Measurements from ENCODE around the gene FRG1. TPM values are rescaled to one million over a fixed set of nuclear protein-coding genes. Genes with fewer than 3 reads are reported as not detected.
A peak's percentile ranks its signal among the peaks of the same experiment; 100 is the strongest.
"Not testable (repeated sequence)": the region's sequence is repeated elsewhere in the genome, so short reads cannot be mapped to it uniquely, and the experiment has no call there.

Gene FRG1
- 10 to 100 TPM; 54.0 to 61.2 TPM for total RNA-seq

DNA sequence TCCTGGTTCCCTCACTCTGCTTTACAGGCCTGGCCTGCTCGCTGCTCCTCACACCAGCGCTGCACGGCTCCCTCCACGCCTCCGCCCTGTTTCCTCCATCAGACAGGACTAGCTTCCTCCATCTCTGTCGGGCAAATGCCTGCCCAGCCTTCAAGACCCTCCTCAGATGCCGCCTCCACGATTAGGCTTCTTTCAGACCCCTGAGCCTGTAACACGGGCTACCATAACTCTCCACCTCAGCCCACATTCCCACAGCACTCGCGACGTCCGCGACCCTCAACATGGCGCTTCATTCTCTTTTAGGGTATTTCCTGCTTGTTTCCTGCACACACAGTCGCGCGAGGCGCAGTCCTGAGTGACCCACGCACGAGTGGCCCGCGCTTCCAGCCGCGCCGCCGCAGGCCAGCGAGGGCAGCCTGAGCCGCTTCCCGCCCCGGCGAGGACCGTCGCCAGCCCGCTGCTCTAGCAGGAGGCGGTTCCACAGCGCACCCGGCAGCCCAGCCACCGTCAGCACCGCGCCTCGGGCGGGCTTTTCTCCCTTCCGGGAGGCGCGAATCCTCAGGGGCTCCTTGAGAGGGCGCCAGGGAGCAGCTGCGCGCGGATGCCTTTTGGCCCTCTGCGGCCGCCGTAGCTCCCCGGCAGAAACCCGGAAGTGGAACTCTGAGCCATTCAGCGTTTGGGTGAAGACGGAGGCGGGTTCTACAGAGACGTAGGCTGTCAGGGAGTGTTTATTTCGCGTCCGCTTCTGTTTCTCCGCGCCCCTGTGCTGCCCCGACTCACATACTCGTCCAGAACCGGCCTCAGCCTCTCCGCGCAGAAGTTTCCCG is at the start of gene FRG1:
TSS of gene FRG1 (plus strand) at position 695 of the 827 bp plus-strand sequence. CDS start 138 bp downstream, outside the sequence.
- Mint-ChIP-seq H3K27ac (peak within 1 kb of the TSS; percentile 100), H3K27me3 (no peaks in the 10 kb centered on the region), H3K36me3 (ENCODE audit: low read depth) (peaks cover 40% of the 10 kb centered on the region), H3K4me3 (peak within 1 kb of the TSS; percentile 89), H3K4me1 (peaks cover 51% of the 10 kb centered on the region), H3K9me3 (peaks cover 14% of the 10 kb centered on the region)
- CTCF ChIA-PET = interaction anchor here (0.7 to 1.5 kb wide), 6 partner anchors 9 to 72 kb away, joined by 3 to 10 read pairs (median 4); no protein-coding TSS in a partner anchor
- POLR2A ChIA-PET = no interaction called here
- DNase-seq = peak; percentile 95

DNA sequence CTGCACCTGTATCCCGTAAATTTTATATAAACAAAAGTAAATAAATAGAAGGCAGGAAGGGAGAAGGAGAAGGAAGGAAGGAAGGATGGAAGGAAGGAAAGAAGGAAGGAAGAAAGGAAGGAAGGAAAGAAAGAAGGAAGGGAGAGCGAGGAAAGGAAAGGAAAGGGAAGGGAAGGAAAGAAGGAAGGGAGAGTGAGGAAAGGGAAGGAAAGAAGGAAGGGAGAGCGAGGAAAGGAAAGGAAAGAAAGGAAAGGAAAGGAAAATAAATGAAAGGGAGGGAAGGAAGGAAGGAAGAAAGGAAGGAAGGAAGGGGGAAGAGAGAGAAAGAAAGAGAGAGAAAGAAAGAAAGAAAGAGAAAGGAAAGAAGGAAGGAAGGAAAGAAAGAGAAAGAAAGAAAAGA is 43.0 kb upstream of the FRG1 start:
- Mint-ChIP-seq H3K27me3 (no peaks in the 10 kb centered on the region), H3K36me3 (ENCODE audit: low read depth) (no peaks in the 10 kb centered on the region)
- DNase-seq = no peak

DNA sequence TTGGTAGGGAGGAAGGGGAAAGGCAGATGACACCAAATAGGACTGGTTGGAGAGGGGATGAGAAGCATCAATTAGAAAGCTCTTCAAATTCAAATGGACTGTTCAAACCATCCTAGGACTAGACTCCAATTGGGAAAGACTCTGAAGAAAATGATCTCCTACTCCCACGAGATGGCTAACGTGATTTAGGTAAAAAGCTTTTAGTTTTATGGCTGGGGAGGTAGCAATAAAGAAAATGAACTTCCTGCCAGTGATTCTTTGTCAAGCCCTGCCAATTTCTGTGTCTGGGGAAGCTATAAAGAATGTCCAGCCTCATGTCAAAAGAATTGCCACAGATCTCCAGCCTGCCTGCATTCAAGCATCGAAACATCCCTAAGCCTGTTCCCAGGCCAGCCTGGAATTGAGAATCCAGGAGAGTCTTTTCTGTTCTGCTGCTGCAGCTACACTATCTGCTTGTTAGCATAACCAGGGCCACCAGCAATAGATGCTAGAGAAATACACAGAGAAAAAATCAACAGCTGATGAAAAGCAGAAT is 41.1 kb upstream of the FRG1 start:
- H3K36me3 Mint-ChIP-seq (ENCODE audit: low read depth); H3K9me3 Mint-ChIP-seq; H3K4me1 Mint-ChIP-seq; DNase-seq; H3K27ac Mint-ChIP-seq; POLR2A ChIA-PET; H3K27me3 Mint-ChIP-seq; H3K4me3 Mint-ChIP-seq: not testable (repeated sequence)
- CTCF ChIA-PET = interaction anchor here (1.1 kb wide), 1 partner anchor 41 kb away, joined by 3 read pairs; the partner anchor contains the start of gene FRG1

More for the DNA sequence above, 43.0 kb upstream of the FRG1 start:
- Mint-ChIP-seq H3K9me3 (no peaks in the 10 kb centered on the region), H3K4me3 (no peak overlapping the region), H3K27ac (no peak overlapping the region), H3K4me1 (no peaks in the 10 kb centered on the region)
- ChIA-PET POLR2A (no interaction called here), CTCF (no interaction called here)

DNA sequence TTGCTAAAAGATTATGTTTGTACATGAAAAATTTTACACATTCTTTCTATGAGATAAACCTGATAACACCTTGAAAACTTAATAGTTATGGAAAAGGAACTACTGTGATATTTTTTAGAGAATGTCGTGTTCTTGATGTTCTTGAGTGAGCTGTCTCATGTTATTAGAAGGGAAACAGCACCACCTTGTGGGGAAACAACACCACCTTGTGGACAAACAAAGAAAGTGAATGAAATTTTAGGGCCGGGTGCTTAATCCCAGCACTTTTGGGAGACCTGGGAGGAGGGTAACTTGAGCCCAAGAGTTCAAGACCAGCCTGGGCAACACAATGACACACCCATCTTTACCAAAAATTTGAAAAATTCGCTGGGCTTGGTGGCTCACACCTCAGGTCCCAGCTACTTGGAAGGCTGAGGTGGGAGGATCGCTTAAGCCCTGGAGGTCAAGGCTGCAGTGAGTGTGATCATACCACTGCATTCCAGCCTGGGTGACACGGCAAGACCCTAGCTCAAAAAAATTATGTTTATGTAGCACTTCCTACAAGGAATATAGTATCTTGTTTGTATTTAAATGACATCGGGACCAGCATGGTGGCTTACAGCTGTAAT is 36.1 kb upstream of the FRG1 start:
- H3K27ac Mint-ChIP-seq; H3K36me3 Mint-ChIP-seq (ENCODE audit: low read depth); H3K4me3 Mint-ChIP-seq; H3K9me3 Mint-ChIP-seq; CTCF ChIA-PET; POLR2A ChIA-PET; H3K4me1 Mint-ChIP-seq; H3K27me3 Mint-ChIP-seq: not testable (repeated sequence)
- DNase-seq = peak; percentile 67

DNA sequence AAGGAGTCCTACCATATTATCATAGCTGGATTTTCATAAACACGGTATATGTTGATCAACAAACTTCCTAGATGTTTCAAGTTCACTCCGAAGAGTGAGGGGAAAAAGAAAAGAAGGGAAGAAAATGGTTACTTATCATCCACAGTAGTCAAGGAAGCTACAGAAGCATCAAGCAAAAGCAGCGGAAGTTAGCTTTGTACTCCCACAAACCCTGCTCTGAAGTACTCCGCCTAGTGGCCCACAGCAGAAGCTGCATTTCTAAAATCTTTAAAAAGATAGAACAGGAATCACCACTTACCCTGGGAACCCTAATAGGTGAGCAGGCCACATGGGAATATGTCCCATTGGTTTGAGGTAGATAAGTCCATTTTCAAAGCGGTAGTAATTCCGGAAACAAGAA is 28.5 kb upstream of the FRG1 start:
- peaks cover 9% of the 10 kb centered on the region for H3K27me3 Mint-ChIP-seq
- CTCF ChIA-PET = no interaction called here
- no peaks in the 10 kb centered on the region for H3K9me3 Mint-ChIP-seq
- no peak overlapping the region for H3K27ac Mint-ChIP-seq
- no peak for DNase-seq
- no peaks in the 10 kb centered on the region for H3K4me1 Mint-ChIP-seq
- POLR2A ChIA-PET = no interaction called here
- H3K36me3 Mint-ChIP-seq (ENCODE audit: low read depth) = no peaks in the 10 kb centered on the region
- H3K4me3 Mint-ChIP-seq = no peak overlapping the region

DNA sequence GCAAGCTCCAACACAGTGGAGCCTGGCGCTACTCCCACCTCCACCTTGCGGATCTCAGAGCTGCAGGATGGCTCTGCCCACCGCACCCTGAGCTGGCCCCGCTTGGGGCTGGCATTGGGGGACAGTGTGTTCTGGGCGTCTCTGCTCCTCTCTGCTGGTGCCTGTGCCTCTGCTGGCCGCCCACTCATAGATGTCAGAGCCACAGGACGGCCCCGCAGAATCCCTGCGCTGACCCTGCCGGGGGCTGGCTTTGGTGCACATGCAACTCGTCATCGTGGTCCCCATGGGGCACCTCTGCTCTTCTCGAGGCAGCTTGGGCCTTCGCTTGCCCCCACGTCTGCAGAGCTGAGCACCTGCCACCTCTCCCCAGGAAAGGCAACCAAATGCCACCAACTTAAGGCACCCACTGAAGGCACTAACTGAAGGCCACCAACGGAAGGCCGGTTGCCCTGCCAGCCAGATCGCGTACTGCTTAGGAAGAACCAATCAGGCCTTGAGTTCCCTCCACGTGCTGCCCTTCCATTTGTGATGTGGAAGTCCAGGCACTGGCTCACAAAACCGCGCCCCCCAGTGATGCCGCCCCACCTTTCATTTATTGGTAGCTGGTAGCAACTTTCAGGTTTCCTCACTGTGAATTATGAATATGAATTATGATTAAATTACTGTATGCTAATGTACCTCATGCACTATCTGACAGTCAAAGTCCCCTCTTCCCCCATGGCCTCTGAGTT is 23.3 kb upstream of the FRG1 start:
- no peak overlapping the region for H3K4me3 Mint-ChIP-seq
- ChIA-PET POLR2A (no interaction called here), CTCF (no interaction called here)
- H3K9me3 Mint-ChIP-seq = peaks cover 21% of the 10 kb centered on the region
- H3K4me1 Mint-ChIP-seq = no peaks in the 10 kb centered on the region
- no peaks in the 10 kb centered on the region for H3K27me3 Mint-ChIP-seq
- no peak overlapping the region for H3K27ac Mint-ChIP-seq
- H3K36me3 Mint-ChIP-seq (ENCODE audit: low read depth) = peaks cover 6% of the 10 kb centered on the region
- no peak for DNase-seq

DNA sequence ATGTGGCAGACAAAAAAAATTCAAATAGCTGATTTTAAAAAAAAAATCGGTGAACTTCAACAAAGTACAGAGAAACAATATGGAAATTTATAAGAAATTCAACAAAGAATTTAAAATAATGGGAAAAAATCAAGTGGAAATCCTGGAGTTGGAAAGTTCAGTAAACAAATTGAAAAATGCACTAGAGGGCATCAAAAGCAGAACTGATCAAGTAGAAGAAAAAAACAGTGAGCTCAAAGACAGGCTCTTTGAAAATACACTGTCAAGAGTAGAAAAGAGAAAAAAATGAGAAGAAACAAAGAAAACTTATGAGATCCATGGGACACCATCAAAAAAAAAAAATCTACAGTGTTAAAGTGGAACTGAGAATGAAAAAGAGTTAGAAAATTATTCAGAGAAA is 19.6 kb upstream of the FRG1 start:
- no peak overlapping the region for H3K27ac Mint-ChIP-seq
- H3K27me3 Mint-ChIP-seq = no peaks in the 10 kb centered on the region
- DNase-seq = no peak
- H3K9me3 Mint-ChIP-seq = peaks cover 22% of the 10 kb centered on the region
- POLR2A ChIA-PET = no interaction called here
- no peaks in the 10 kb centered on the region for H3K4me1 Mint-ChIP-seq
- H3K4me3 Mint-ChIP-seq = no peak overlapping the region
- CTCF ChIA-PET = no interaction called here
- peaks cover 10% of the 10 kb centered on the region for H3K36me3 Mint-ChIP-seq (ENCODE audit: low read depth)

DNA sequence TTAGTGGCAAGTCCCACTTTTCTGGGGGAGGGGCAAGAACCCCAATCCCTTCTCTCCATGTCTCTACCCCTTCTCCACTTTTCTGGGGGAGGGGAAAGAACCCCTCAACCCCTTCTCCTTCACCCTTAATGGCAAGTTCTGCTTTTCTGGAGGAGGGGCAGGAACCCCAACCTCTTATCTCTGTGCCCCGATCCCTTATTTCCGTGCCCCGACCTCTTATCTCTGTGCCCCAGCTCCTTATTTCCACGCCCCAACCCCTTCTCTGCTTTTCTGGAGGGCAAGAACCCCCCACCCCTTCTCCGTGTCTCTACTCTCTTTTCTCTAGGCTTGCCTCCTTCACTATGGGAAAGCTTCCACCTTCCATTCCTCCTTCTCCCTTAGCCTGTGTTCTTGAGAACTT is 13.9 kb upstream of the FRG1 start:
- CTCF ChIA-PET, H3K4me3 Mint-ChIP-seq, H3K4me1 Mint-ChIP-seq, DNase-seq, H3K27ac Mint-ChIP-seq, H3K27me3 Mint-ChIP-seq, H3K9me3 Mint-ChIP-seq, POLR2A ChIA-PET: not testable (repeated sequence)
- H3K36me3 Mint-ChIP-seq (ENCODE audit: low read depth) = peaks cover 11% of the 10 kb centered on the region

DNA sequence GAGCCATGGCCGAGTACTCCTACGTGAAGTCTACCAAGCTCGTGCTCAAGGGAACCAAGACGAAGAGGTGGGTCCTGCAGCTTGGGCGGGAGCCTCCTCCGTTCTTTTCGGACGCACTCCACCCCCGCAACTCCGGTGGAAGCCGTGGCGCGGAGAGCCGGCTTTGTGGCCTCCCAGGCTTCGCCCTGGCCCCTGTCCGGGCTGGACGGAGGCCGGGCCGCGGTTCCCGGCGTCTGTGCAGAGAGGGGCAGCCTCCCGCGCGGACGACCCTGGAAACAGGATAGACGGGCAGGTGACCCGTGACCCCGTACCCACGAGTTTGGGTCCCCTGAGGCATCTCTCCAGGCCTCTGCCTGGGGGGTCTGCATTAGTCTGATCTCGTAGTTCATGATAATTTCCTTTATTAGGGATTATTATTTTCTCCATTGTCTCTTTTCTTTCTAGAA is 356 bp downstream of the FRG1 start:
- Mint-ChIP-seq H3K27me3 (no peaks in the 10 kb centered on the region), H3K4me3 (peak overlapping the region; percentile 89), H3K27ac (peak overlapping the region; percentile 100), H3K9me3 (peaks cover 14% of the 10 kb centered on the region), H3K36me3 (ENCODE audit: low read depth) (peaks cover 45% of the 10 kb centered on the region), H3K4me1 (peaks cover 57% of the 10 kb centered on the region)
- DNase-seq = no peak
- CTCF ChIA-PET = interaction anchor here (0.8 to 1.5 kb wide), 5 partner anchors 9 to 71 kb away, joined by 3 to 10 read pairs (median 3); no protein-coding TSS in a partner anchor
- POLR2A ChIA-PET = no interaction called here

DNA sequence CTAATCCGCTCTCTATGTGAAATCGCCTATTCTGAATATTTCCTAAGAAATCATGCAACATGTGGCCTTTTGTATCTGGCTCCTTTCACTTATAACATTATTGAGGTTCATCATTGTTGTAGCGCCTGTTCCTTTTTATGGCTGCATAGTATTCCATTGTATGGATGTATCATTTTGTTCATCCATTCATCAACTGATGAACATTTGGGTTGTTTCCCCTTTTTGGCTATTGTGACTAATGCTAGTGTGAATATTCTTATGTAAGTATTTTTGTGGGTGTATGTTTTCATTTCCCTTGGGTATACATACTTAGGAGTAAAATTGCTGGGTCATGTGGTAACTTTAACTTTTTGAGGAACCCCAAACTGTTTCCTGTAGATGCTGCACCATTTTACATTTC is 1.7 kb downstream of the FRG1 start:
- POLR2A ChIA-PET, H3K27me3 Mint-ChIP-seq, CTCF ChIA-PET, H3K27ac Mint-ChIP-seq, DNase-seq, H3K9me3 Mint-ChIP-seq: not testable (repeated sequence)
- Mint-ChIP-seq H3K4me3 (peak overlapping the region; percentile 37), H3K4me1 (peaks cover 67% of the 10 kb centered on the region), H3K36me3 (ENCODE audit: low read depth) (peaks cover 49% of the 10 kb centered on the region)

DNA sequence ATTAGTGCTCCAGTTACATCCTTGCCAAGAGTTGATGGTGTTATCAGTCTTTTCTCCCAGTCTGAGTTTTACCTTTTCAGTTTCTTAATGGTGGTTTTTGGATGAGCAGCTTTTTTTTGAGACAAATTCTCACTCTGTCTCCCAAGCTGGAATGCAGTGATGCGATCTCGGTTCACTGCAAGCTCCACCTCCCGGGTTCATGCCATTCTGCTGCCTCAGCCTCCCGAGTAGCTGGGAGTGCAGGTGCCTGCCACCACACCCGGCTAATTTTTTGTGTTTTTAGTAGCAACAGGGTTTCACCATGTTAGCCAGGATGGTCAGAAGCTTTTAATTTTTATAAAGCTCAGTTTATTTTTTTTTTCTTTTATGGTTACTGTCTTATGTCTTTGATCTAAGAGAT is 3.4 kb downstream of the FRG1 start:
- CTCF ChIA-PET, H3K27me3 Mint-ChIP-seq, H3K27ac Mint-ChIP-seq, H3K4me3 Mint-ChIP-seq, DNase-seq, POLR2A ChIA-PET, H3K9me3 Mint-ChIP-seq: not testable (repeated sequence)
- Mint-ChIP-seq H3K36me3 (ENCODE audit: low read depth) (peaks cover 62% of the 10 kb centered on the region), H3K4me1 (peaks cover 69% of the 10 kb centered on the region)

DNA sequence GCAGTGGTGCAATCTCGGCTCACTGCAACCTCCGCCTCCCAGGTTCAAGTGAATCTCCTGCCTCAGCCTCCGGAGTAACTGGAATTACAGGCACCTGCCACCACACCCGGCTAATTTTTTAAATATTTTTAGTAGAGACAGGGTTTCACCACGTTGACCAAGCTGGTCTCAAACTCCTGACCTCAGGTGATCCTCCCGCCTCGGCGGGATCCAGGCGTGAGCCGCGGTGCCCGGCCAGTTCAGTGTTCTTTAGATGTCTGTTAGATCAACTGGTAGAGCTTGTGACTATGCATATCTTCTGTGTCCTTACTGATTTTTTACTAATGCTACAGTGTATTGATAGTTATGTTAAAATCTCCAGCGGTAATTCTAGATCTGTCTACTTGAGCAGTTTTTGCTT is 6.2 kb downstream of the FRG1 start:
- Mint-ChIP-seq H3K4me1 (peaks cover 53% of the 10 kb centered on the region), H3K36me3 (ENCODE audit: low read depth) (peaks cover 55% of the 10 kb centered on the region)
- H3K27ac Mint-ChIP-seq, H3K27me3 Mint-ChIP-seq, POLR2A ChIA-PET, H3K4me3 Mint-ChIP-seq, CTCF ChIA-PET, H3K9me3 Mint-ChIP-seq, DNase-seq: not testable (repeated sequence)

DNA sequence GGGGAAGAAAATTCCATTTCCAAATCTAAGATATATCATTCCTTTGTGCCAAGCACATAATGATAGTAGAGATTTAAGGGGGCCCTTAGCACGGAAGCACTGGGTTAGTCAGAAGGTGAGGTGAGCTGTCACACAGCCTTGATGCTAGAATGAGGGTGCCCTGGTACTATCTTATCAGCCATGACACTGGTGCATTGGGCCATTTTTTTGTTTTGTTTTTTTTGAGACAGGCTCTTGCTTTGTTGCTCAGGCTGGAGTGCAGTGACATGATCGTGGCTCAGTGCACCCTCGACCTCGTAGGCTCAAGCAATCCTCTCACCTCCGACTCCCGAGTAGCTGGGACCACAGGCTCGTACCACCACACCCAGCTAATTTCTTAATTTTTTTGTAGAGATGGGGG is 7.8 kb downstream of the FRG1 start:
- H3K4me1 Mint-ChIP-seq = peaks cover 40% of the 10 kb centered on the region
- POLR2A ChIA-PET, H3K4me3 Mint-ChIP-seq, H3K27ac Mint-ChIP-seq, H3K27me3 Mint-ChIP-seq, H3K9me3 Mint-ChIP-seq, DNase-seq: not testable (repeated sequence)
- H3K36me3 Mint-ChIP-seq (ENCODE audit: low read depth) = peaks cover 47% of the 10 kb centered on the region
- CTCF ChIA-PET = interaction anchor here (2.6 kb wide), 1 partner anchor 8 kb away, joined by 10 read pairs; the partner anchor contains the start of gene FRG1

Measured in activated CD4-positive, alpha-beta T cell treated with anti-CD3 and anti-CD28 coated beads, Interleukin-2, amount 10 ng/mL, durations not matched to agents 7 days and 5 days (primary cell).